PC-3 (cell line): ENCODE results near the gene FILIP1L. TPM values are rescaled to one million over a fixed set of nuclear protein-coding genes. Genes with fewer than 3 reads are reported as not detected.

Experiments
- ATAC-seq: fragments of 200-7000 bp; cut with Tn5 transposase; 2 replicates; pipeline ENCODE4 v1.9.1; 2020; ENCODE audit warnings: mild to moderate bottlenecking, moderate library complexity
- BruUV-seq: library from RNA; stranded (reverse); fragments of 400-500 nt; replicated peaks from 2 replicates; lab custom pipeline; 2021; lab: Mats Ljungman, UMichigan
- CTCF ChIA-PET: fragments of 300-600 bp; sonication (Branson Sonifier 250); formaldehyde crosslinking; loops from one replicate; lab custom pipeline; 2022; ENCODE audit warnings: antibody characterized with exemption; lab: Charles Lee
- POLR2A ChIA-PET: fragments of 300-600 bp; sonication (Branson Sonifier 250); formaldehyde crosslinking; loops from one replicate; lab custom pipeline; 2022; ENCODE audit warnings: antibody characterized with exemption; ENCODE audit not compliant: unreplicated experiment; lab: Charles Lee
- DNase-seq: peaks from one replicate; pipeline ENCODE4 v3.0.0-alpha.2; 2015
- H2AFZ ChIP-seq: fragments of 300-600 bp; sonication (generic); 2 replicates; pipeline ENCODE4 v1.6.0; 2016; ENCODE audit warnings: antibody characterized with exemption, low read length
- H3F3A ChIP-seq: fragments of 300-600 bp; sonication (generic); one replicate; pipeline ENCODE4 v1.6.0; 2017; ENCODE audit warnings: antibody characterized with exemption, low read length, control low read depth, mild to moderate bottlenecking; ENCODE audit not compliant: unreplicated experiment
- H3K27ac ChIP-seq: fragments of 300-600 bp; sonication (generic); 2 replicates; pipeline ENCODE4 v1.5.1; 2016; ENCODE audit warnings: mild to moderate bottlenecking, low read length
- H3K27me3 ChIP-seq: fragments of 300-600 bp; sonication (generic); 2 replicates; pipeline ENCODE4 v1.6.1; 2016; ENCODE audit warnings: low read length, mixed read lengths
- H3K36me3 ChIP-seq: fragments of 300-600 bp; sonication (generic); 2 replicates; pipeline ENCODE4 v1.6.1; 2016; ENCODE audit warnings: low read depth, mixed run types, low read length, mixed read lengths
- H3K4me1 ChIP-seq: fragments of 300-600 bp; sonication (generic); 2 replicates; pipeline ENCODE4 v1.5.1; 2016; ENCODE audit warnings: low read length; ENCODE audit not compliant: insufficient read depth
- H3K4me2 ChIP-seq: fragments of 300-600 bp; sonication (generic); 2 replicates; pipeline ENCODE4 v1.6.0; 2016; ENCODE audit warnings: low read length
- H3K4me3 ChIP-seq: fragments of 300-600 bp; sonication (generic); 2 replicates; pipeline ENCODE4 v1.5.1; 2016; ENCODE audit warnings: mild to moderate bottlenecking, low read length, mixed read lengths
- H3K79me2 ChIP-seq: fragments of 300-600 bp; sonication (generic); 2 replicates; pipeline ENCODE4 v1.6.1; 2017; ENCODE audit warnings: low read length, mixed read lengths
- H3K9ac ChIP-seq: fragments of 300-600 bp; sonication (generic); 2 replicates; pipeline ENCODE4 v1.6.0; 2016; ENCODE audit warnings: mild to moderate bottlenecking, low read length
- H3K9me2 ChIP-seq: fragments of 300-600 bp; sonication (generic); replicated peaks from 2 replicates; pipeline ENCODE4 v1.6.1; 2016; ENCODE audit warnings: mixed run types, low read length, mixed read lengths
- H3K9me3 ChIP-seq: fragments of 300-600 bp; sonication (generic); 2 replicates; pipeline ENCODE4 v1.6.1; 2016; ENCODE audit warnings: low read length, mixed read lengths
- H4K20me1 ChIP-seq: fragments of 300-600 bp; sonication (generic); 2 replicates; pipeline ENCODE4 v1.6.1; 2016; ENCODE audit warnings: low read length, mixed read lengths
- CTCF ChIP-seq: fragments of 300-600 bp; sonication (generic); conservative IDR thresholded peaks from 2 replicates; pipeline ENCODE4 v1.5.1; 2017; ENCODE audit warnings: antibody characterized with exemption, low read depth, mild to moderate bottlenecking, low read length
- EZH2 ChIP-seq: fragments of 300-600 bp; sonication (generic); IDR thresholded peaks from one replicate; pipeline ENCODE4 v1.6.1; 2017; ENCODE audit warnings: antibody characterized with exemption, mild to moderate bottlenecking, low read length; ENCODE audit not compliant: unreplicated experiment
- EZH2phosphoT487 ChIP-seq: fragments of 300-600 bp; sonication (generic); IDR thresholded peaks from 2 replicates; pipeline ENCODE4 v1.6.1; 2018; ENCODE audit warnings: mild to moderate bottlenecking, antibody characterized with exemption, low read length, borderline replicate concordance
- intact Hi-C: fragments of 100-400 bp; cut with micrococcal nuclease; formaldehyde crosslinking; loops from 2 replicates; pipeline ENCODE4 v1.9.0; 2023
- total RNA-seq: library from RNA; depleted of rRNA; stranded (reverse); fragments of >200 nt; gene quantifications from 2 replicates; pipeline ENCODE4 v1.2.3, GENCODE V29; 2014

FILIP1L gene
- total RNA-seq, 1 experiment from 2014 or later, result not detected

GRCh38 chr3:99895703-99896441, 218.4 kb downstream of the FILIP1L start:
- CTCF ChIA-PET, result interaction anchor here (0.7 kb wide), 2 partner anchors 34 to 40 kb away, joined by 3 read pairs; no protein-coding TSS in a partner anchor
- Histone ChIP-seq H3K9me2 (no peaks in the 10 kb centered on the region), H3K4me3 (no peak overlapping the region), H2AFZ (peak overlapping the region; percentile 63), H3F3A (peaks cover 14% of the 10 kb centered on the region), H3K36me3 (no peaks in the 10 kb centered on the region), H3K4me2 (peak overlapping the region; percentile 52), H3K27me3 (no peaks in the 10 kb centered on the region), H3K9ac (peak overlapping the region; percentile 26; the same call in 1 of the 2 replicates), H3K4me1 (peaks cover 35% of the 10 kb centered on the region), H3K79me2 (peaks cover 67% of the 10 kb centered on the region), H3K27ac (peak overlapping the region; percentile 87), H4K20me1 (no peaks in the 10 kb centered on the region), H3K9me3 (no peaks in the 10 kb centered on the region)
- DNase-seq (peak; percentile 94), ATAC-seq (peak; percentile 98)
- TF ChIP-seq EZH2phosphoT487, result no peak
- no peak for TF ChIP-seq EZH2
- TF ChIP-seq CTCF, result no peak
- intact Hi-C loops, result loop anchor here (2.0 kb wide), 1 partner anchor 53 kb away; no protein-coding TSS in a partner anchor
- POLR2A ChIA-PET, result no interaction called here
- TSS peak; percentile 38 for BruUV-seq

DNA sequence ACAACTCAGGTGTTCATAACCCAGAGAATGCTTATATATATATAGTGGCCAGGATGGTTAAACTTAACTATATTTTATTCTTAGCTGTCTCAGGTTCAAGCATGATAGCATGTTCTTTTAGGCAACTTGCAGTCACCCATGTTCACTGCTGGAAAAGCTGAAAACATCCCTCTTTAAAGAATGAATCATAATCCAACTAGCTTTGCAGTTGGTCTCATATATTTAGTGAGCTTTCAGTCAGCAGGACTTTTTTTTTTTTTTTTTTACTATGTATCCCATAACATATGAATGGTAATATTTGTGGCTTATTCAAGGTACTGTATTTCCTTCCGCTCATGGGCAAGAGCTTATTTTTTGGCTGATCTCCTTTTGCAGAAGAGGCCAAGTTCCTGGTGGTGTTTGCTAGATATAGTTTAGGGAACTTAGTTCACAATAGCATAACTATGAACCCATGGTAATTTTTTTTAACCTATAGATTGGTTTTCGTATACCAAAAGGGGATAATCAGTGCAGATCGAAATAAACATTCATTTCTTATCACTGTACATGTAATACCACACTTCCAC, 219.1 kb downstream of the FILIP1L start:
- no peak for TF ChIP-seq CTCF
- no peak for TF ChIP-seq EZH2
- no peak for TF ChIP-seq EZH2phosphoT487
- POLR2A ChIA-PET, result no interaction called here
- no peaks in the 10 kb centered on the region for H3K9me2 ChIP-seq
- H3F3A ChIP-seq, result peaks cover 12% of the 10 kb centered on the region
- peak overlapping the region; percentile 52; the same call in 1 of the 2 replicates for H3K4me2 ChIP-seq
- H4K20me1 ChIP-seq, result no peaks in the 10 kb centered on the region
- CTCF ChIA-PET, result interaction anchor here (0.6 to 0.7 kb wide), 3 partner anchors 33 to 54 kb away, joined by 3 to 6 read pairs (median 3); no protein-coding TSS in a partner anchor
- H2AFZ ChIP-seq, result peak overlapping the region; percentile 63
- intact Hi-C loops, result no loop called here
- H3K4me1 ChIP-seq, result peaks cover 28% of the 10 kb centered on the region
- peak overlapping the region; percentile 26; the same call in 1 of the 2 replicates for H3K9ac ChIP-seq
- peak overlapping the region; percentile 87 for H3K27ac ChIP-seq
- H3K27me3 ChIP-seq, result no peaks in the 10 kb centered on the region
- H3K79me2 ChIP-seq, result peaks cover 63% of the 10 kb centered on the region
- no TSS peak for BruUV-seq
- DNase-seq (peak; percentile 25), ATAC-seq (no peak)
- no peaks in the 10 kb centered on the region for H3K9me3 ChIP-seq
- no peaks in the 10 kb centered on the region for H3K36me3 ChIP-seq
- H3K4me3 ChIP-seq, result no peak overlapping the region

DNA sequence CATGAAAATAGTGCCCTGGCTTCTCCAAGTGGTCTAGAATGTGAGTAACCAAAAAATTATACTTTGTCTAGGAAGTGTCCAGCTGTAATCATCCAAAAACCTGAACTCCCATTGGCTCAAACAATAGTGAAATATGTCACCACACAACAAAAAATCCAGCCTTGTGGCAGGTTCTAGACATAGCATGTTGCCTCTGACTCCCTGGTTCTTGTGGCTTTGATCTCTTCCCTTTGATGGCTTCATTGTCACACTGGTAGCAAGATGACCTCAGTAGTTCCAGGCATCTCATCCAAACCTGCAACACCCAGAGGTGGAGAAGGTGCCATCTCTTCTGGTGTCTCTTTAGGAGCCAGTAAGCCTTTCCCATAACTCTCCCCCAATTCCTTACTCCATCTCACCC, 222.0 kb downstream of the FILIP1L start:
- H3K4me3 ChIP-seq, result no peak overlapping the region
- H4K20me1 ChIP-seq, result no peaks in the 10 kb centered on the region
- no peak overlapping the region for H3K4me2 ChIP-seq
- no peak overlapping the region for H3K9ac ChIP-seq
- POLR2A ChIA-PET, result no interaction called here
- H3K36me3 ChIP-seq, result no peaks in the 10 kb centered on the region
- ATAC-seq (no peak), DNase-seq (no peak)
- no peaks in the 10 kb centered on the region for H3K9me3 ChIP-seq
- H2AFZ ChIP-seq, result no peak overlapping the region
- H3K27ac ChIP-seq, result no peak overlapping the region
- peaks cover 23% of the 10 kb centered on the region for H3K4me1 ChIP-seq
- intact Hi-C loops, result no loop called here
- H3K9me2 ChIP-seq, result no peaks in the 10 kb centered on the region
- no peaks in the 10 kb centered on the region for H3K27me3 ChIP-seq
- CTCF ChIA-PET, result no interaction called here
- H3F3A ChIP-seq, result peaks cover 12% of the 10 kb centered on the region
- peaks cover 37% of the 10 kb centered on the region for H3K79me2 ChIP-seq
- BruUV-seq, result no TSS peak
- TF ChIP-seq EZH2, result no peak
- TF ChIP-seq EZH2phosphoT487, result no peak
- TF ChIP-seq CTCF, result no peak
